A204.1 (cell line): Measurements from ENCODE around the gene ZNF768.
"Not testable (repeated sequence)": the region's sequence is repeated elsewhere in the genome, so short reads cannot be mapped to it uniquely, and the experiment has no call there.

Experiments
- FAIRE-seq: peaks from 2 replicates; lab custom pipeline; 2012; peaks lifted over from hg19 to GRCh38; lab: Jason Lieb, UNC

The ZNF768 gene

DNA sequence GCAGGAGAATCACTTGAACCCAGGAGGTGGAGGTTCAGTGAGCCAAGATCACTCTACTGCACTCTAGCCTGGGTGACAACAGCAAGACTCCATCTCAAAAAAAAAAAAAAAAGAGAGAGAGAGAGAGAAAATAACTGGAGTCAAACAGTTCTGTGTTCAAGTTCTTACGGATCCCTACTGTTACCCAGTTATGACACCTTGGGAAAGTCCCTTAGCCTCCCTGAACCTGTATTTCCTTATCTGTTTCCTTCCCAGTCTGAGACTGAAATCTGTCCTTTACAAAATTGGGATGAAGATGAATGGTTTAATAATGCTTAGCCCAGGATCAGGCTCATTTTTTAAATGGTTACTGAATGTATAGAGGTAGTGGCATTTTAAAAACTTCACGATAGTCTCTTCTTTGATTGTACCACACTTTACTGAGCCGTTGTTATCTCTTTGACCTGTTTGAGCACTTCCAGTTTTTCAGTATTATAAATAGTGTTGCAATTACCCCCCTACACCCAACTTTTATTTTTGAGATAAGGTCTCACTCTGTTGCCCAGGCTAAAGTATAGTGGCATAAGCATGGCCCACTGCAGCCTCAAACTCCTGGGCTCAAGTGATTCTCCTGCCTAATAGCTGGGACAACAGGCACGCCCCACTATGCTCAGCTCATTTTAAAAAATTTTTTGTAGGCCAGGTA, 17.1 kb downstream of the ZNF768 start:
- FAIRE-seq, result no peak

DNA sequence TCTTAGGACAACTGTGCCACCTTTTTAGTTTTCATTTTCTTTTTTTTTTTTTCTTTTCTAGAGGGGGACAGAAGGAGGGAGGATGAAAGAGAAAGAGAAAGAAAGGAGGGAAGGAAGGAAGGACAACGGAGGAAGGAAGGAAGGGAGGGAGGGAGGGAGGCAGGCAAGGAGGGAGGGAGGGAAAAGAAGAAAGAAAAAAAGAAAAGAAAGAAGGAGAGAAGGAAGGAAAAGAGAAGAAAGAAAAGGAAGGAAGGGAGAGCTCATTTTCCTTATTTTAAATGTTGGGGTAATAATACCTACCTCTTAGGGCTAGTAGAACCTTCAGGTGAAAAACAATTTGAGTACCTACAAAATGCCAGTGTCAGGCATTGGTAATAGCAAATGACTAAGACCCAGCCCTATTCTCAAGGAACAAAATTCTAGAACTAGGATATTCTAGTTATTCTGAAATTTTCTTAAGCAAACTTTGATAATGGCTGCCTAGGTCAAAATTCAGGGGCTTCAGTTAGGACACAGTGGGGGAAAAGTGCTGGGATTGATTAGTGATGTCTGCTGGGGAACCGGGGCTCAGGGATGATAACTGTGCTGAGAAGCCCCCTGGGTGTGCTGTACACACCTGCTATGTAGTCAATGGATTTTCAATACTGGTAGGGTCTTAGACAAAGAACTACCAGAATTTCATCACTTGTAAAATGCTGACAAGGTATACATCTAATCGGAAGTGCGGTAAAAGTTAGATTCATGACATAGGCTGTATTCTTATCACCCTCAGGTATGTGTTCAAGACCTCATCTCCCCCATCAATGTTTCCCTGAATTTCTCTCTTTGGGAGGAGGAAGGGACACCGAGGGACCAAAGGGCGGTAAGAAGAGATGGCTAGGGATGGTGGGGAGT, 22.7 kb downstream of the ZNF768 start:
- no peak for FAIRE-seq

DNA sequence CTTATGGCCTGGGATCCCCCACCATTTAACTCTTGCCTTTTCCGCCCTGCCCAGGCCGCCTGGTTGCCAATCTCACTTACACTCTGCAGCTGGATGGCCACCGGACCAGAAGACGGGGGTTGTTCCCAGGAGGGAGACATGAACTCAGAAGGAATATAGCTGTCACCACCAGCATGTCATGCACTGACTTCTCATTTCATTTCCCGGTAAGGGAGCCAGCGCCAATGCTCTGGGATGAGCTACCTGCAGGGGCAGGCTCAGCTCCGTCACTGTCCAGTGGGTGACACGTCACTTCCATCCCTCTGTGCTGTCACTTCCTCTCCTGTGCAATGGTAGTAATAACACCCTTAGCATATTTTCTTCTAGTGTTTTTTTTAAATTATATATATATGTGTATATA, 27.1 kb downstream of the ZNF768 start:
- FAIRE-seq, result no peak

DNA sequence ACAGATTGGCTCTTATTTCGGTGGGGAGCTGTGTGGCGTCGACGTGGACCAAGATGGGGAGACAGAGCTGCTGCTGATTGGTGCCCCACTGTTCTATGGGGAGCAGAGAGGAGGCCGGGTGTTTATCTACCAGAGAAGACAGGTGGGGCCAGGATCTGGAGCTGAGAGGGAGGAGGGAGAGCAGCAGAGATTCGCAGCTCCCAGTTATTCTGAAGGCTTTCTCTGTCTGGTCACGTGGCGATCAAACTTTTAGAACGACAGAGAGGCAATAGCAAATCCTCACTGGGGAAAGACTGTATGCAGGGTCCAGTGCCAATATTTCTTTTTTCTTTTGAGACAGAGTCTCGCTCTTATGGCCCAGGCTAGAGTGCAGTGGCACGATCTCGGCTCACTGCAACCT, 31.7 kb downstream of the ZNF768 start:
- no peak for FAIRE-seq

DNA sequence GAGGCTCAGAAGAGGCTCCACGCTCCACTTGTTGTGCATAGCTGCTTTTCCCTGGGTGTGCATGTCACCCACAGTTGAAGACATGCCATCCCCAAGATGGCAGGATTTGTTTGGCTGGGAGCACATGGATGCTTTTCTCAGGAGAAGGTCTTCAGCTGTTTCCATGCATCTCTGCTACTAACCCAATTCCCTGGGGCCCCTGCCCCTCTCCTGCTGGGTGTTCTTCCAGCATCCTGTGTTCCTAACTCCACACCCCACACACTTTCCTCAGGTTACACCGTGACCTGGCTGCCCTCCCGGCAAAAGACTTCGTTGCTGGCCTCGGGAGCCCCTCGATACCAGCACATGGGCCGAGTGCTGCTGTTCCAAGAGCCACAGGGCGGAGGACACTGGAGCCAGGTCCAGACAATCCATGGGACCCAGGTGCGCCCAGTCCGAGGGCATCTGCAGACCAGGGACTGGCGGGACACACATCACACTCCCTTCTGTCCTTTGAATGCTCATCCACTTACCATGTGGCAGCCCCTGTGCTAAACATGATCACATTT, 32.4 kb downstream of the ZNF768 start:
- no peak for FAIRE-seq

DNA sequence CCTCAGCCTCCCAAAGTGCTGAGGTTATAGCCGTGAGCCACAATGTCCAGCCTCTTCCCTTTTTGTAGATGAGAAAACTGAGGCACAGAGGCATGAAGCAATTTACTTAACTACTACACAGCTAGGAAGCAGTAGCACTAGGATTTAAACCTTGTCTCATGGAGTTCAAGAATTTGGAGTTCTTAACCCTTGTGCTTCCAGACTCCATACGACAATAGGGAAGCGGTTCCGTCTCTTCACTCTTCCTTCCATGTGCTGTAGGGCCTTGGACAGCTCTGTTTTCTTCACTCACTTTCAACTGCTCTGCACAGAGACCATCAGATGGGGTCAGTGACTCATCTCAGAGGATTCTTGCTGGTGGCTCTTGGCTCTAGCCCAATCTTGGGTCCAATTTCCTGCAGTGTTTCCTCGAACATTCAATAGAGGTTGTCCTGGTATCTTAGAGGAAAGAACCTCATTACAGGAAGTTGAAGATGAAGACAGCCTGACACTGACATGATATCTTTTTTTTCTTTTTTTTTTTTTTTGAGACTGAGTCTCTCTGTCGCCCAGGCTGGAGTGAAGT, 34.5 kb downstream of the ZNF768 start:
- FAIRE-seq, result no peak

DNA sequence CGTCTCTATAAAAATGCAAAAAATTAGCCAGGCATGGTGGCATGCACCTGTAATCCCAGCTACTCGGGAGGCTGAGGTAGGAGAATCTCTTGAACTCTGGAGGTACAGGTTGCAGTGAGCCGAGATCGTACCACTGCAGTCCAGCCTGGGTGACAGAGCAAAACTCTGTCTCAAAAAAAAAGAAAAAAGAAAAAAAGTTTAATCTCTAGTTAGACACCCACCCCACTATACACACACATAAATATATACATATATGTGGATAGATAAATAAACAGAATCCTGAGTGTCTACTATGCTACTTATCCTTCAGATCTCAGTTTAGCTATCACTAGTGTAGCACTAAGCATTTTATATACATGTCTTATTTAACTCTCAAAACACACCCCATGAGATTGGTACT, 35.1 kb downstream of the ZNF768 start:
- no peak for FAIRE-seq

DNA sequence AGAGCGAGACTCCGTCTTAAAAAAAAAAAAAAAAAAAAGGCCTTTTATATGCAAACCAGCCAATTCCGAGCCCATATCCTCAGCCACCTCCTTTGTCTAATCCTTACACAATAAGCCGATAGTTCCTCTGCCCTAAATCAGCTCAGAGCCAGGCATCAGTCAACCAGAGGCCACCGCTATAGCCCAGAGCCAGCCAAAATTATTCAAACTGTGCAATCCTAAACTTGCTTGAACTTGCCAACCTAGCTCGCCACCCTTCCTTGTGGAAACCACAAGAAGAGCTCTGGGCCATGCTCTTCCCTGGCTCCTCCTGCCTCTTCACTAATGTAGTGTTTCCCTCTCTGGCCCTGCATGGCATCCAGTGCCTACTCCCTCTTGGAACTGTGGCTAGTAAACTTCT, 36.2 kb downstream of the ZNF768 start:
- no peak for FAIRE-seq

DNA sequence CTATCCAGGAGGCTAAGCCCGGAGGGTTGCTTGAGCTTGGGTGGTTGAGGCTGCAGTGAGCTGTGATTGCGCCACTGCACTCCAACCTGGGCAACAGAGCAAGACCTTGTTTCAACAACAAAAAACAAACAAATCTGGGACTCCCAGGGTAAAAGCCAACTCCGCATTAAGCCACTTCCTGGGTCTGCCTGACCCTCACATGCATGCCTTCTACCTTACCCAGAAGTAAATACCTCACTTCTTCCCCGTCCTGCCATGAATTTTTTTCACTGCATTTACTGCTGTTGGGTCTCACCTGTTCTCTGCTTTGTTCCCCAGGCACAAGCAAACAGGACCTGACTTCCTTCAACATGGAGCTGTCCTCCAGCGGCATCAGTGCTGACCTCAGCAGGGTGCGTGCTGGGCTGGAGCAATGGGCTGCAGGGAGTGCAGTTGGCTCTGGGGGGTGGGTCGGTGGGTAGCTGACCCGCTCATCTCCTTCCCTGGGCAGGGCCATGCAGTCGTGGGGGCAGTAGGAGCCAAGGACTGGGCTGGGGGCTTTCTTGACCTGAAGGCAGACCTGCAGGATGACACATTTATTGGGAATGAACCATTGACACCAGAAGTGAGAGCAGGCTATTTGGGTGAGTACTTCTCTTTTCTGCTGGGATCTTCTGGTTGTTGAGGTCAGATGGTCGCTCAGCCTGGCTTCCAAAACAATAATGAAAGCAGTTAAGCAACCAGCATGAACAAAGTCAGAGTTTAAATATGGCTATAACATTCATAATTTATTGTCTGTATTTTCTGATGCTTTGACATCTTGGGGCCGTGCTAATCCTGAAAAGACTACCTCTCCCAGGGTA, 37.4 kb downstream of the ZNF768 start:
- FAIRE-seq, result no peak

DNA sequence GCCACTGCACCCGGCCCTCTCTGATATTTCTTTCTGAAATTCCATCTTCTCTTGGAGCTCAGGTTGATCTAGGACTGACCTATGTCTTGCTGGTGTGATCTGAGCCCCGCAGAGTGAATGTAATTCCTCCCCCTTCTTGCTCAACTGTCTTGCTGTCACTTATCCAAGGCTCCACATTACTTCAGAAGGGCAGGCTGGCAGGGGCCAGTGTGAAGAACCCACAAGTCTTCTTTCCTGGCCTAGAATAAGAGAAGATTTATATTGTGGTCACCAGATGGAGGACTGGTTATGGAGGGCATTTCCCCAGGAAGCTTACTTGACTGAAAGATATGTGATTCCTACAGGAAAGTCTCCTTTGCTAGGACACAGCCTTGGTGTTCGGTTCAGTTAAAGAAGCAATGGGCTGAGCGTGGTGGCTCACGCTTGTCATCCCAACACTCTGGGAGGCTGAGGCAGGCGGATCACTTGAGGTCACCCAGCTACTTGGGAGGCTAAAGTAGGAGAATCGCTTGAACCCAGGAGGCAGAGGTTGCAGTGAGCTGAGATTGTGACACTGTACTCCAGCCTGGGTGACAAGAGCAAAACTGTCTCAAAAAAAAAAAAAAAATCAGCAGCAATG, 40.4 kb downstream of the ZNF768 start:
- FAIRE-seq, result no peak

DNA sequence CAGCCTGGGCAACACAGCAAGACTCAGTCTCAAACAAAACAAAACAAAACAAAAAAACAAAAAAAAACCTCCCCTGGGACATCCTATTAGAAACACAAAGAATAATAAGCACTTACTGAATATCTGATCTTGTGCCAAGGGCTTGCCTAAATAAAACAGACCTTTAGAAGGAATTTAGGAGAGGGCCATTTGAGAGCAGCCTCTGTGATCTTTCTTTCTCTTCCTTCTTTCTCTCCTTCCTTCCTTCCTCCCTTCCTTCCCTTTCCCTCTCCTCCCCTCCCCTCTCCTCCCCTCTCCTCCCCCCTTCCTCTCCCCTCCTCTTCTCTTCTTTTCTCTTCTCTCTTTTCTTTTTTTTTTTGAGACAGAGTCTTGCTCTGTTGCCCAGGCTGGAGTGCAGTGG, 41.5 kb downstream of the ZNF768 start:
- FAIRE-seq, result no peak

DNA sequence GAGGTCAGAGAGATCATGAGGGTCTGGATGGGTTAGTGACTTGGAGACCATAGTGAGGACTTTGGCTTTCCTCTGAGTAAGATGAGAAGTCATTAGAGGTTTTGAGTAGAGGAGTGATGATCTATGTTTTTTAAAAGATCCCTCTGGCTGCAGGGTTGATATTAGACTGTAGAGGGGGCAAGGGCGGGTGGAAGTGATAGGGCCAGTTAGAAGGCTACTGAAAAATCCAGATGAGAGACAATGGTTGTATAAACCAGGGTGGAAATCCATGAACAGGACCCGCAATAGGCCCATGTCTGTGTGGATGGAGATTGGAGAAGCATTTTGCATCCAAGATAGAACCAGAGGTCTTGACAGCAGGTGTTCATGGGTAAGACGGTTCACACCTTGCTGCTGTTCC, 44.0 kb downstream of the ZNF768 start:
- FAIRE-seq, result no peak

DNA sequence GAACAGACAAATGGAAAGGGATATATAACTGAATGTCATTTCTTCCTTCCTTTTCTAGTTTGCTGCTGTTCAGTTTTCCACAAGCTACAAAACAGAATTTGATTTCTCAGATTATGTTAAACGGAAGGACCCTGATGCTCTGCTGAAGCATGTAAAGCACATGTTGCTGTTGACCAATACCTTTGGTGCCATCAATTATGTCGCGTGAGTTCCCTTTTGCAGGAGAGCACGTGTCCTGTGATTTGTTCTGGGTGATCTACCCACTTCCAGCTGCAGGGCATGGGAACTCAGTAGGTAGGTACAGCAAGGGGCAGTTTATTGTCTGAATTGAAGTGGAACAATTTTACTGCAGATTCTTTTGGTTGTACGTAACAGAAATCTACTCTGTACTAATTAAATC, 45.0 kb downstream of the ZNF768 start:
- FAIRE-seq, result no peak

DNA sequence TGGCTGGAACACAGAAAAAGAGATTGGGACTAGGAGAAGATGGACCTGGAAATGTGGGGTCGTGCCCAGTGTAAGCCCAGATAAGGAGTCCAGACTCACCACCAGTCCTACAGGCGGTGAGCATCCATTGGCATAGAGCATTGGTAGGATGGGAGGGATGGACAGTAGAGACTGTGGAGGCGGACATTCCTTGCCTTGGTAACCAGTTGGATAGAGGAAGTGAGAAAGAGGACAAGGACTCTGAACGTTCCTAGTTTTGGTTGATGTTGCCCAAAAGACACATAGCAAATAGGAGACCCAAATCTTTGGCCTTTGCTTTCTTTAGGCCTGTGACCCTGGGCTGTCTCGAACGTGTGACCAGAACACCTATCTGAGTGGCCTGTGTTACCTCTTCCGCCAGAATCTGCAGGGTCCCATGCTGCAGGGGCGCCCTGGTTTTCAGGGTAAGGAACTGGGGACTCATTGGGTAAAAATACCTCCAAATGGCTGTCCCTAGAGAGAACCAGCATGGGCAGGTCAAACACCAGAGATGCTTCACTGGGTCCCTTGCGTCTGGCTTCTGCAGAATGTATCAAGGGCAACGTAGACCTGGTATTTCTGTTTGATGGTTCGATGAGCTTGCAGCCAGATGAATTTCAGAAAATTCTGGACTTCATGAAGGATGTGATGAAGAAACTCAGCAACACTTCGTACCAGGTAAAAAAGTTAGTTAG, 47.4 kb downstream of the ZNF768 start:
- FAIRE-seq, result no peak

DNA sequence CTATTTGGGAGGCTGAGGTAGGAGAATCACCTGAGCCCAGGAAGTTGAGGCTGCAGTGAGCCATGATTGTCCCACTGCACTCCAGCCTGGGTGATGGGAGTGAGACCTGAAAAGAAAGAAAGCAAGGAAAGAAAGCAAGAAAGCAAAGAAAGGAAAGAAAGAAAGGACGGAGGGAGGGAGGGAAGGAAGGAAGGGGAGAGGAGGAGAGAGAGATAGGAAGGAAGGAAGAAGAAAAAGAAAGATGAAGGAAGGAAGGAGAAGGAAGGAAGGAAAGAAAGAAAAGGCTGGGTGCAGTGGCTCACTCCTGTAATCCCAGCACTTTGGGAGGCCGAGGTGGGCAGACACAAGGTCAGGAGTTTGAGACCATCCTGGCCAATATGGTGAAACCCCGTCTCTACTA, 48.6 kb downstream of the ZNF768 start:
- FAIRE-seq, result not testable (repeated sequence)

DNA sequence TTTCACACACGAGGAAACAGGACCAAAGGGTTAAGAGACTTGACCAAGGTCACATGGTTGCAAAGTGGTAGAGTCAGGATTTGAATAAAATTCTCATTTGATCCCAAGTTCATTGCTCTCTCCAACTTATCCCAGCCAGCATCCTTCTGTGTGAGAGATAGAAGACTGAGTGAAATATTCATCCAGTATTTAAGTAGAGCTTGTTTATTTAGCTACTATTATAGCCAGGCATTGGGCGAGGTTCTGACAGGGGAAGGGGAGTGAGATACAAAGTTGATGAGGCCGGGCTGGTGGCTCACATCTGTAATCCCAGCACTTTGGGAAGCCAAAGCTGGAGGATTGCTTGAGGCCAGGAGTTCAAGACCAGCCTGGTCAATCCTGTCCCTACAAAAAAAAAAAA, 49.4 kb downstream of the ZNF768 start:
- no peak for FAIRE-seq

DNA sequence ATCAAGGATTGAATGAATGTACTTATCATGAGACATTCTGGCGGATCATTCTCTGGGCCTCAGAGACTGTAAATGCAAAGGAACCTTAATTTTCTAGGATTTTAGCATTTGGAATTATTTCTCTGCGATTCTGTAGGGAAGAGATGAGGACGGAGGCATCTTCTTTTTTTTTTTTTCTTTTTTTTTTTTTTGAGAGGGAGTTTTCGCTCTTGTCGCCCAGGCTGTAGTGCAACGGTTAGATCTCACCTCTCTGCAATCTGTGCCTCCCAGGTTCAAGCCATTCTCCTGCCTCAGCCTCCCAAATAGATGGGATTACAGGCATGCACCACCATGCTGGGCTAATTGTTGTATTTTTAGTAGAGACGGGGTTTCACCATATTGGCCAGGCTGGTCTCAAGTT, 51.7 kb downstream of the ZNF768 start:
- no peak for FAIRE-seq

DNA sequence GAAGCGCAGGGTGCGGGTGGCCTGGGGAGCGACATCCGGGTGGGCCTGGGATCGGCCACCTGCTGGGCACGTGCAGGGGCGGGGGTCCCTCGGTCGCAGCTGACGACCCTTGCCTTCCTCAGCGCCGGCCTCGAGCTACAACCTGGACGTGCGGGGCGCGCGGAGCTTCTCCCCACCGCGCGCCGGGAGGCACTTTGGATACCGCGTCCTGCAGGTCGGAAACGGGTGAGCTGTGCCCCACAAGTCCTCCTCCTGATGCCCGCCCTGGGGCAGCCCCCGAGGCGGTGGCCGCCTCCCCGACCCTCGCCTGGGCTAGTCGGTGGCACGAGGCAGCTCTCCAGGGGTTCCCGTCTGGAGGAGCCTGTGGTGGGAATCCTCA, 52.3 kb downstream of the ZNF768 start:
- no peak for FAIRE-seq
